A673 (cell line): Measurements from ENCODE around the gene PBX1. TPM values are rescaled to one million over a fixed set of nuclear protein-coding genes. Genes with fewer than 3 reads are reported as not detected.

Experiments used
- Bru-seq: library from RNA; stranded (reverse); fragments of 400-500 nt; gene quantifications from one replicate; lab custom pipeline; 2021; lab: Mats Ljungman, UMichigan
- BruChase-seq, 2 experiments: library from RNA; stranded (reverse); fragments of 400-500 nt; gene quantifications; one replicate each; lab custom pipeline; 2021; lab: Mats Ljungman, UMichigan
- BruUV-seq: library from RNA; stranded (reverse); fragments of 400-500 nt; replicated peaks from 2 replicates; lab custom pipeline; 2021; lab: Mats Ljungman, UMichigan
- CTCF ChIA-PET: fragments of 300-600 bp; sonication (Branson Sonifier 250); formaldehyde crosslinking; loops from one replicate; lab custom pipeline; 2022; ENCODE audit warnings: antibody characterized with exemption; lab: Charles Lee
- POLR2A ChIA-PET: fragments of 300-600 bp; sonication (Branson Sonifier 250); formaldehyde crosslinking; loops from one replicate; lab custom pipeline; 2022; ENCODE audit warnings: antibody characterized with exemption; ENCODE audit not compliant: low non-redundant PET; lab: Charles Lee
- DNase-seq: peaks from one replicate; pipeline ENCODE4 v3.0.0-alpha.2; 2015; ENCODE audit warnings: low spot score
- H3K27ac ChIP-seq: fragments of 200-600 bp; sonication (generic); 2 replicates; pipeline ENCODE4 v1.5.1; 2016; ENCODE audit warnings: mixed run types, low read depth, mild to moderate bottlenecking, mixed read lengths, antibody characterized with exemption, low read length; ENCODE audit not compliant: poor library complexity, severe bottlenecking
- H3K27me3 ChIP-seq: fragments of 200-600 bp; sonication (generic); replicated peaks from 2 replicates; pipeline ENCODE4 v1.6.1; 2017; ENCODE audit warnings: mixed run types, low read depth, mild to moderate bottlenecking, mixed read lengths, antibody characterized with exemption, low read length; ENCODE audit not compliant: insufficient read depth, poor library complexity
- H3K36me3 ChIP-seq: fragments of 200-600 bp; sonication (generic); 2 replicates; pipeline ENCODE4 v1.6.1; 2016; ENCODE audit warnings: mixed run types, mild to moderate bottlenecking, mixed read lengths, antibody characterized with exemption, low read length; ENCODE audit not compliant: insufficient read depth, poor library complexity, severe bottlenecking
- H3K4me1 ChIP-seq: fragments of 200-600 bp; sonication (generic); 2 replicates; pipeline ENCODE4 v1.6.1; 2017; ENCODE audit warnings: mixed run types, mild to moderate bottlenecking, mixed read lengths, antibody characterized with exemption, low read length; ENCODE audit not compliant: insufficient read depth, poor library complexity, severe bottlenecking
- H3K4me3 ChIP-seq: fragments of 200-600 bp; sonication (generic); 2 replicates; pipeline ENCODE4 v1.5.1; 2016; ENCODE audit warnings: low read depth, mixed run types, mild to moderate bottlenecking, mixed read lengths, low read length; ENCODE audit not compliant: poor library complexity, severe bottlenecking
- H3K9me3 ChIP-seq: fragments of 200-600 bp; sonication (generic); 2 replicates; pipeline ENCODE4 v1.6.1; 2016; ENCODE audit warnings: mixed run types, low read depth, mild to moderate bottlenecking, mixed read lengths, antibody characterized with exemption, low read length; ENCODE audit not compliant: poor library complexity, severe bottlenecking
- CTCF ChIP-seq: fragments of 300-800, 200-600 bp; sonication (generic); conservative IDR thresholded peaks from 2 replicates; pipeline ENCODE4 v1.5.1; 2017; ENCODE audit warnings: low read depth, mild to moderate bottlenecking, antibody characterized with exemption, low read length, moderate library complexity, mixed read lengths
- EZH2 ChIP-seq: fragments of 200-600 bp; sonication (generic); IDR thresholded peaks from 2 replicates; pipeline ENCODE4 v1.6.1; 2017; ENCODE audit warnings: borderline replicate concordance, low read depth, mild to moderate bottlenecking, mixed read lengths, antibody characterized with exemption, low read length; ENCODE audit not compliant: poor library complexity, severe bottlenecking
- intact Hi-C: fragments of 100-400 bp; cut with micrococcal nuclease; formaldehyde crosslinking; loops from one replicate; pipeline ENCODE4 v1.10.0; 2022; ENCODE audit not compliant: unreplicated experiment
- long read RNA-seq: library from polyadenylated mRNA; stranded (forward); transcript quantifications from one replicate; pipeline ENCODE4 v2.0.0, GENCODE V29; 2022
- total RNA-seq: library from RNA; stranded (reverse); gene quantifications from 2 replicates; pipeline ENCODE4 v1.2.3, GENCODE V29; 2021

PBX1 gene
- total RNA-seq (51.5 and 63.0 TPM in 2 replicates), Bru-seq, nascent RNA (percentile 82 among the genes with signal in this experiment), BruChase-seq, experiment 1, labeled RNA remaining after a 2-hour chase (percentile 80 among the genes with signal in this experiment), BruChase-seq, experiment 2, labeled RNA remaining after a 6-hour chase (percentile 79 among the genes with signal in this experiment)
- long read RNA-seq, full-length matches to known transcripts, result 3 of 67 reads
- long read RNA-seq, partial matches to known transcripts, result 1 of 67 reads
- long read RNA-seq, other reads (novel, unspliced or antisense), result 63 of 67 reads

- Histone ChIP-seq H3K36me3 (no peaks in the 10 kb centered on the region), H3K4me3 (peak within 1 kb of the TSS; percentile 82), H3K27ac (peak within 1 kb of the TSS; percentile 72), H3K27me3 (no peaks in the 10 kb centered on the region), H3K4me1 (peaks cover 30% of the 10 kb centered on the region), H3K9me3 (no peaks in the 10 kb centered on the region)
- intact Hi-C loops, result loop anchor here (5.0 kb wide), 1 partner anchor 229 kb away; no protein-coding TSS in a partner anchor
- DNase-seq, result peak; percentile 99
- TF ChIP-seq CTCF (no peak), EZH2 (no peak)
- POLR2A ChIA-PET, result interaction anchor here (0.6 to 0.8 kb wide), 4 partner anchors 15 to 864 kb away, joined by 3 to 4 read pairs (median 3); no protein-coding TSS in a partner anchor
- no TSS peak for BruUV-seq
- CTCF ChIA-PET, result interaction anchor here (0.6 kb wide), 1 partner anchor 93 kb away, joined by 3 read pairs; no protein-coding TSS in a partner anchor
Measured at GRCh38 chr1:164558461-164559341, at the start of gene PBX1. PBX1 (plus strand) TSS chr1:164559184.

- Histone ChIP-seq H3K9me3 (no peaks in the 10 kb centered on the region), H3K27ac (no peak overlapping the region), H3K36me3 (no peaks in the 10 kb centered on the region), H3K27me3 (no peaks in the 10 kb centered on the region), H3K4me1 (peaks cover 10% of the 10 kb centered on the region), H3K4me3 (no peak overlapping the region)
- TF ChIP-seq CTCF (peak; percentile 37; the same call in 1 of the 2 replicates), EZH2 (no peak)
- intact Hi-C loops, result no loop called here
- POLR2A ChIA-PET, result no interaction called here
- BruUV-seq, result no TSS peak
- CTCF ChIA-PET, result no interaction called here
- peak; percentile 16 for DNase-seq
Measured at GRCh38 chr1:164510435-164510834, 48.5 kb upstream of the PBX1 start.

DNA sequence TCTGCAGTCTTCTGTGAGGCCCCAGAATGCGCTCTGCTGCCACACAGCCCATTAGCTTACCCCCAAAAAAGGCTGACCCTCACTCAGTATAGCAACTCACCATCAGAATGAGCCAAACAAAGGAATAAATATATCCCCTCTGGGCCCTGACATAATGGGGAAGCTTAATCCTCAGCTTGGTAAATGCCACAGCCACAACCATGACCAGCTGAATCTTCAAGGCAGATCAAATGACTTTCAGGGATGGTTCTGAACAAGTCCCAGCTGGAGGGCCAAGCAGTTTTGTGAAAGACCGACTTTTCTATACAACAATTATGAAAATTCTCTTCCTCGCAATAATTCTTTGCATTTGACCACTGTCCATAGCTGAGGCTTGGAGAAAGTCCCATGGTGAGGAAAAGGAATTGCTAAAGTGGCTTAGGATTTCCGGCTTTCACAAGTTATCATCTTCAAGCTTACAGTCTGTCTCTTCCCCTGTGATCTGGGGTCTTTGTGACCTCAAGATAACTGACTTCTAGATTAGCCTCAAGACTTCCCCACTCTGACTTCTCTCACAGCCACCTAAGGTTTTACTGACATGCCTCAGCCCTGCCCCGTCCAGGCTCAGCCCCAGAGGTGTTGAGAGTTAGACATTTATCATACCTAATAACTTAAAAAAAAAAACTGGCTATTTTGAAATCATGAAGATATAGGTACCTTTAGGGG, 47.8 kb upstream of the PBX1 start:
- Histone ChIP-seq H3K4me1 (peaks cover 17% of the 10 kb centered on the region), H3K27me3 (no peaks in the 10 kb centered on the region), H3K36me3 (no peaks in the 10 kb centered on the region), H3K4me3 (no peak overlapping the region), H3K27ac (no peak overlapping the region), H3K9me3 (no peaks in the 10 kb centered on the region)
- ChIA-PET CTCF (no interaction called here), POLR2A (no interaction called here)
- BruUV-seq, result no TSS peak
- TF ChIP-seq CTCF, result no peak
- TF ChIP-seq EZH2, result no peak
- no peak for DNase-seq
- intact Hi-C loops, result no loop called here
